Measurements from ENCODE around the gene NEK9.

Gene NEK9

DNA sequence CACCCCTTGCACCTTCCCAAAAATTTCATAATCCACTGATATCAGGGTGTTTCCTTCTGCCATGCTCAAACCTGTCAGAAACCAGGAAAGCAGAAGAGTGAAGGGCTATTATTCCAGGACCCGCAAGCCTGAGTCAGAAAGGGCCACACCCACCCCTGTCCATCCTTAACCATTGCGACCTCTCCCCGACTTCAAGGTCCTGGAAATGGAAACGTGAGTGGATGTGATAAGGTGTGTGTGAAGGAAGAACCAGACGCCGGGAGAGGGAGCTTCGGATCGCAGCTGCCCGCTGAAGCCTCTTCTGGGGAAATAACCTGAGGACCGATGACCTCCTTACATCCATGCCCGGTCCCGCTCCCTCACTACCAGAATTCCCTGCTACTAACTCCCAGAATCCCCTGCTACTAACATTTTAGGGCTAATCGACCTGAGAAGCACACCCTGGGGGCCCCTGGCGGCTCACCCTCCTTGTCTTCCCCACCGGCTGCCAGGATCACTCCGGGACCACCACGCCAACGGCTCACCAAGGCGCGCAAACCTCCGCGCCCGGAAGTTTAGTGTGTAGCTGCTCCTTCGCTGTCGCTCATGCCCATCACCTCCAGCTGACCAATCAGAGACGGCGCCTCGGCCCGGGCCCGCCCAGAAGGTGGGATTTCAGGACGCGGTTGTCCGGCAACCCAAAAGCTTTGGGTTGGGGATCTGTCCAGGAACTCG, 63.2 kb downstream of the NEK9 start, which contains the start of gene ACYP1:
Gene ACYP1 (minus strand): TSS at position 534 of the 714 bp plus-strand sequence. CDS start 471 bp downstream, at position 63.
- H3K4me3 ChIP-seq (ENCODE audit: low read length in 2 of 2): peak within 1 kb of the TSS; percentile 85 to 88
- H3K4ac ChIP-seq (ENCODE audit: low read length): no peak within 1 kb of the TSS
- H2BK15ac ChIP-seq (ENCODE audit: low read length): no peak within 1 kb of the TSS
- H3K18ac ChIP-seq (ENCODE audit: low read length): peak within 1 kb of the TSS; percentile 68
- DNase-seq (ENCODE audit: low spot score): peak; percentile 90
- H3K23ac ChIP-seq (ENCODE audit: low read depth, low read length, poor library complexity): no peak within 1 kb of the TSS
- H3K4me1 ChIP-seq (ENCODE audit: control insufficient read depth in 2 of 2, insufficient read depth in 1 of 2, low read depth in 1 of 2, low read length in 2 of 2): peaks cover 7 to 11% of the 10 kb centered on the region in 2 donors
- no peak within 1 kb of the TSS for H3K27ac ChIP-seq (replicated peaks; ENCODE audit: low read length)
- H2AK5ac ChIP-seq (ENCODE audit: low read depth, low read length): no peak within 1 kb of the TSS
- H4K91ac ChIP-seq (ENCODE audit: low read depth, low read length, poor library complexity): no peak within 1 kb of the TSS
- H2BK120ac ChIP-seq (ENCODE audit: low read depth, low read length): no peak within 1 kb of the TSS
- peak within 1 kb of the TSS; percentile 82 for H3K9ac ChIP-seq (ENCODE audit: low read depth, low read length, poor library complexity)
- H3K4me2 ChIP-seq (ENCODE audit: insufficient read depth, low read length, poor library complexity, severe bottlenecking): peak within 1 kb of the TSS; percentile 80
- no peak within 1 kb of the TSS for H3K14ac ChIP-seq (ENCODE audit: low read length)
- H2BK12ac ChIP-seq (ENCODE audit: low read length): no peak within 1 kb of the TSS
- no peak within 1 kb of the TSS for H2BK5ac ChIP-seq (ENCODE audit: low read length)
- H2AFZ ChIP-seq (ENCODE audit: low read length): peak within 1 kb of the TSS; percentile 94
- WGBS, 2 donors (ENCODE audit: extremely low coverage in 2 of 2, insufficient read length in 2 of 2, insufficient replicate concordance in 1 of 2): no CpG with 5 or more reads among the region's 34 CpGs
- H4K8ac ChIP-seq (ENCODE audit: low read depth, low read length): no peak within 1 kb of the TSS
- peaks cover 0 to 5% (median 0%) of the 10 kb centered on the region in 3 experiments for H3K27me3 ChIP-seq (ENCODE audit: control insufficient read depth in 3 of 3, insufficient read depth in 3 of 3, low read depth in 1 of 3, low read length in 3 of 3)
- peaks cover 6% of the 10 kb centered on the region for H3K79me1 ChIP-seq (ENCODE audit: low read depth, low read length)
- H3K9me3 ChIP-seq (replicated peaks in 1 of 2; ENCODE audit: control insufficient read depth in 2 of 2, insufficient read depth in 1 of 2, low read depth in 1 of 2, low read length in 2 of 2): peaks cover 0 to 23% of the 10 kb centered on the region in 2 donors
- H3K36me3 ChIP-seq (replicated peaks in 1 of 2; ENCODE audit: control insufficient read depth in 2 of 2, insufficient read depth in 2 of 2, low read length in 2 of 2): peaks cover 0 to 29% of the 10 kb centered on the region in 2 donors

DNA sequence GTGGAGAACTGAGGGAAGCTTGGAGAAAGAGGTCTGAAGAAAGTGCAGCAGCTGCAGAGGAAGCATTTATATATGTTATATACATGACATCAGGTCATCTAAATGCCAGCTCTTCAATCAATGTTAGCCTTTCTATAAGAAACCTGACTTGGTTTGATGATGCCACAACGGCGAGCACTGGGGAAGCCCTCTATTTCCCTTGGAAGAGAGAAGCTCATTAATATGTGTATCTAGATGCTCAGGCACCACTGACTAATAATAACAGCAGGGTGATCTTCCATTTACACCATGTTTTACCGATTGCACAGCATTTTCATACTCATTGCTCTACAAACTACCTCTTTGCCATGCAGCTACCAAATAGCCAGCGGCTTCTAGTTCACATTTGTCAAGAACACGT, 63.8 kb downstream of the NEK9 start:
- WGBS, 2 donors (ENCODE audit: extremely low coverage in 2 of 2, insufficient read length in 2 of 2, insufficient replicate concordance in 1 of 2): no CpG with 5 or more reads among the region's 5 CpGs

DNA sequence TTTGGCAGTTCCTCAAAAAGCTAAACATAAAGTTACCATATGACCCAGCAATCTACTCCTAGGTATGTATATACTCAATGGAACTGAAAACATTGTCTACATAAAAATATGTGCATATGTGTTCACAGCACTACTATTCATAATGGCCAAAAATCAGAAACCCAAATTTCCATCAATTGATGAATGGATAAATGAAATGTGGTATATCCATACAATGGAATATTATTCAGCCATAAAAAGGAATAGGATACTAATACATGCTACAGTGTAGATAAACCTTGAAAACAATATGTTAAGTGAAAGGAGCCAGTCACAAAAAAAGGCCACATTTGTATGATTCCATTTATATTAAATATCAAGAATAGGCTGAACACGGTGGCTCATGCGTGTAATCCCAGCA, 66.4 kb downstream of the NEK9 start:
- Histone ChIP-seq H4K8ac (ENCODE audit: low read depth, low read length) (no peak overlapping the region), H2BK15ac (ENCODE audit: low read length) (no peak overlapping the region), H3K18ac (ENCODE audit: low read length) (no peak overlapping the region), H3K4me3 (ENCODE audit: low read length in 2 of 2) (no peak overlapping the region), H4K91ac (ENCODE audit: low read depth, low read length, poor library complexity) (no peak overlapping the region), H3K23ac (ENCODE audit: low read depth, low read length, poor library complexity) (no peak overlapping the region), H3K9me3 (replicated peaks in 1 of 2; ENCODE audit: control insufficient read depth in 2 of 2, insufficient read depth in 1 of 2, low read depth in 1 of 2, low read length in 2 of 2) (peaks cover 0 to 39% of the 10 kb centered on the region in 2 donors), H2AFZ (ENCODE audit: low read length) (no peak overlapping the region), H3K4me1 (ENCODE audit: control insufficient read depth in 2 of 2, insufficient read depth in 1 of 2, low read depth in 1 of 2, low read length in 2 of 2) (peaks cover 5 to 9% of the 10 kb centered on the region in 2 donors), H3K27me3 (ENCODE audit: control insufficient read depth in 3 of 3, insufficient read depth in 3 of 3, low read depth in 1 of 3, low read length in 3 of 3) (no peaks in the 10 kb centered on the region), H2AK5ac (ENCODE audit: low read depth, low read length) (no peak overlapping the region), H3K14ac (ENCODE audit: low read length) (no peak overlapping the region), H3K36me3 (replicated peaks in 1 of 2; ENCODE audit: control insufficient read depth in 2 of 2, insufficient read depth in 2 of 2, low read length in 2 of 2) (peaks cover 0 to 46% of the 10 kb centered on the region in 2 donors), H2BK12ac (ENCODE audit: low read length) (no peak overlapping the region), H3K27ac (replicated peaks; ENCODE audit: low read length) (no peak overlapping the region), H3K4me2 (ENCODE audit: insufficient read depth, low read length, poor library complexity, severe bottlenecking) (no peak overlapping the region), H3K4ac (ENCODE audit: low read length) (no peak overlapping the region), H2BK5ac (ENCODE audit: low read length) (no peak overlapping the region), H3K9ac (ENCODE audit: low read depth, low read length, poor library complexity) (no peak overlapping the region), H2BK120ac (ENCODE audit: low read depth, low read length) (no peak overlapping the region), H3K79me1 (ENCODE audit: low read depth, low read length) (peaks cover 6% of the 10 kb centered on the region)
- DNase-seq (ENCODE audit: low spot score): no peak
- whole genome bisulfite sequencing, 2 donors (ENCODE audit: extremely low coverage in 2 of 2, insufficient read length in 2 of 2, insufficient replicate concordance in 1 of 2): no CpG with 5 or more reads among the region's 2 CpGs

More for the DNA sequence above, 63.8 kb downstream of the NEK9 start:
- H4K91ac ChIP-seq (ENCODE audit: low read depth, low read length, poor library complexity): no peak overlapping the region
- peaks cover 0 to 2% (median 0%) of the 10 kb centered on the region in 3 experiments for H3K27me3 ChIP-seq (ENCODE audit: control insufficient read depth in 3 of 3, insufficient read depth in 3 of 3, low read depth in 1 of 3, low read length in 3 of 3)
- no peak overlapping the region for H3K23ac ChIP-seq (ENCODE audit: low read depth, low read length, poor library complexity)
- H3K4me3 ChIP-seq (ENCODE audit: low read length in 2 of 2): peak overlapping the region; percentile 85 to 88
- H4K8ac ChIP-seq (ENCODE audit: low read depth, low read length): no peak overlapping the region
- H3K18ac ChIP-seq (ENCODE audit: low read length): no peak overlapping the region
- peaks cover 5 to 9% of the 10 kb centered on the region in 2 donors for H3K4me1 ChIP-seq (ENCODE audit: control insufficient read depth in 2 of 2, insufficient read depth in 1 of 2, low read depth in 1 of 2, low read length in 2 of 2)
- no peak for DNase-seq (ENCODE audit: low spot score)
- peak overlapping the region; percentile 94 for H2AFZ ChIP-seq (ENCODE audit: low read length)
- no peak overlapping the region for H2BK5ac ChIP-seq (ENCODE audit: low read length)
- no peak overlapping the region for H2AK5ac ChIP-seq (ENCODE audit: low read depth, low read length)
- no peak overlapping the region for H3K14ac ChIP-seq (ENCODE audit: low read length)
- H3K4ac ChIP-seq (ENCODE audit: low read length): no peak overlapping the region
- no peak overlapping the region for H2BK15ac ChIP-seq (ENCODE audit: low read length)
- H3K9me3 ChIP-seq (replicated peaks in 1 of 2; ENCODE audit: control insufficient read depth in 2 of 2, insufficient read depth in 1 of 2, low read depth in 1 of 2, low read length in 2 of 2): peaks cover 0 to 24% of the 10 kb centered on the region in 2 donors
- no peak overlapping the region for H3K27ac ChIP-seq (replicated peaks; ENCODE audit: low read length)
- H2BK120ac ChIP-seq (ENCODE audit: low read depth, low read length): no peak overlapping the region
- peaks cover 0 to 30% of the 10 kb centered on the region in 2 donors for H3K36me3 ChIP-seq (replicated peaks in 1 of 2; ENCODE audit: control insufficient read depth in 2 of 2, insufficient read depth in 2 of 2, low read length in 2 of 2)
- peak overlapping the region; percentile 78 for H3K9ac ChIP-seq (ENCODE audit: low read depth, low read length, poor library complexity)
- H2BK12ac ChIP-seq (ENCODE audit: low read length): no peak overlapping the region
- peak overlapping the region; percentile 80 for H3K4me2 ChIP-seq (ENCODE audit: insufficient read depth, low read length, poor library complexity, severe bottlenecking)
- peaks cover 6% of the 10 kb centered on the region for H3K79me1 ChIP-seq (ENCODE audit: low read depth, low read length)

DNA sequence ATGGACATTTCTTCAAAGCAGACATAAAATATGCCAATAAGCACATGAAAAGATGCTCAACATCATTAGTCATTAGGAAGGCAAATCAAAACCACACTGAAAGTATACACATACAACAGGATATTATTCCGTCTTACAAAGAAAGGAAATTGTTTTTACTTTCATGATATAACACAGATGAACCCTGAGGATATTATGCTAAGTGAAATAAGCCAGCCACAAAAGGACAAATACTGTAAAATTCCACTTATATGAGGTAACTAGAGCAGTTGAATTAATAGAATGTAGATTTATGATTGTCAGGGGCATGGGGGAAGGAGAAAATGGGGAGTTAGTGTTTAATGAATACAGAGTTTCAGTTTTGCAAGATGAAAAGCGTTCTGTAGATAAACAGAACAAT, 67.2 kb downstream of the NEK9 start:
- Histone ChIP-seq H2AFZ (ENCODE audit: low read length) (no peak overlapping the region), H3K27me3 (ENCODE audit: control insufficient read depth in 3 of 3, insufficient read depth in 3 of 3, low read depth in 1 of 3, low read length in 3 of 3) (no peaks in the 10 kb centered on the region), H3K27ac (replicated peaks; ENCODE audit: low read length) (no peak overlapping the region), H3K36me3 (replicated peaks in 1 of 2; ENCODE audit: control insufficient read depth in 2 of 2, insufficient read depth in 2 of 2, low read length in 2 of 2) (peaks cover 0 to 51% of the 10 kb centered on the region in 2 donors), H3K9me3 (replicated peaks in 1 of 2; ENCODE audit: control insufficient read depth in 2 of 2, insufficient read depth in 1 of 2, low read depth in 1 of 2, low read length in 2 of 2) (peaks cover 0 to 39% of the 10 kb centered on the region in 2 donors), H2BK120ac (ENCODE audit: low read depth, low read length) (no peak overlapping the region), H3K4me1 (ENCODE audit: control insufficient read depth in 2 of 2, insufficient read depth in 1 of 2, low read depth in 1 of 2, low read length in 2 of 2) (peaks cover 5 to 9% of the 10 kb centered on the region in 2 donors), H3K23ac (ENCODE audit: low read depth, low read length, poor library complexity) (no peak overlapping the region), H3K79me1 (ENCODE audit: low read depth, low read length) (peaks cover 6% of the 10 kb centered on the region), H3K18ac (ENCODE audit: low read length) (no peak overlapping the region), H3K4ac (ENCODE audit: low read length) (no peak overlapping the region), H4K91ac (ENCODE audit: low read depth, low read length, poor library complexity) (no peak overlapping the region), H2BK15ac (ENCODE audit: low read length) (no peak overlapping the region), H3K14ac (ENCODE audit: low read length) (no peak overlapping the region), H4K8ac (ENCODE audit: low read depth, low read length) (no peak overlapping the region), H2BK12ac (ENCODE audit: low read length) (no peak overlapping the region), H2AK5ac (ENCODE audit: low read depth, low read length) (no peak overlapping the region), H3K4me3 (ENCODE audit: low read length in 2 of 2) (no peak overlapping the region), H2BK5ac (ENCODE audit: low read length) (no peak overlapping the region), H3K4me2 (ENCODE audit: insufficient read depth, low read length, poor library complexity, severe bottlenecking) (no peak overlapping the region), H3K9ac (ENCODE audit: low read depth, low read length, poor library complexity) (no peak overlapping the region)
- no peak for DNase-seq (ENCODE audit: low spot score)
- no CpG with 5 or more reads among the region's 2 CpGs for WGBS, 2 donors (ENCODE audit: extremely low coverage in 2 of 2, insufficient read length in 2 of 2, insufficient replicate concordance in 1 of 2)

Data from neuronal stem cell (in vitro differentiated cells).